MM.1S (cell line): ENCODE measurements around the gene TBX18.

Source experiments
- DNase-seq: peaks from one replicate; pipeline ENCODE4 v3.0.0-alpha.2; 2015
- H2AFZ ChIP-seq: fragments of 300-600 bp; sonication (generic); 2 replicates; pipeline ENCODE4 v1.6.0; 2016; ENCODE audit warnings: antibody characterized with exemption, low read length
- H3F3A ChIP-seq: fragments of 300-600 bp; sonication (generic); 2 replicates; pipeline ENCODE4 v1.6.1; 2016; ENCODE audit warnings: mild to moderate bottlenecking, antibody characterized with exemption, low read length, moderate library complexity, mixed read lengths; ENCODE audit not compliant: insufficient read depth
- H3K27ac ChIP-seq: fragments of 300-600 bp; sonication (generic); 2 replicates; pipeline ENCODE4 v1.5.1; 2016; ENCODE audit warnings: mild to moderate bottlenecking, low read length
- H3K27me3 ChIP-seq: fragments of 300-600 bp; sonication (generic); replicated peaks from 2 replicates; pipeline ENCODE4 v1.6.0; 2016; ENCODE audit warnings: low read length; ENCODE audit not compliant: insufficient read depth
- H3K36me3 ChIP-seq: fragments of 300-600 bp; sonication (generic); replicated peaks from 2 replicates; pipeline ENCODE4 v1.6.1; 2016; ENCODE audit warnings: mild to moderate bottlenecking, low read length, mixed read lengths; ENCODE audit not compliant: insufficient read depth
- H3K4me1 ChIP-seq: fragments of 300-600 bp; sonication (generic); 2 replicates; pipeline ENCODE4 v1.6.1; 2016; ENCODE audit warnings: low read length, mixed read lengths
- H3K4me2 ChIP-seq: fragments of 300-600 bp; sonication (generic); 2 replicates; pipeline ENCODE4 v1.6.0; 2016; ENCODE audit warnings: low read depth, low read length
- H3K4me3 ChIP-seq: fragments of 300-600 bp; sonication (generic); 2 replicates; pipeline ENCODE4 v1.5.1; 2016; ENCODE audit warnings: low read length, mixed read lengths
- H3K79me2 ChIP-seq: fragments of 300-600 bp; sonication (generic); 2 replicates; pipeline ENCODE4 v1.6.1; 2016; ENCODE audit warnings: mixed run types, low read length, mixed read lengths
- H3K9ac ChIP-seq: fragments of 300-600 bp; sonication (generic); 2 replicates; pipeline ENCODE4 v1.6.1; 2016; ENCODE audit warnings: low read length, mixed read lengths
- H3K9me2 ChIP-seq: fragments of 300-600 bp; sonication (generic); replicated peaks from 2 replicates; pipeline ENCODE4 v1.6.1; 2016; ENCODE audit warnings: mild to moderate bottlenecking, low read length, mixed read lengths; ENCODE audit not compliant: insufficient read depth
- H3K9me3 ChIP-seq: fragments of 300-600 bp; sonication (generic); replicated peaks from 2 replicates; pipeline ENCODE4 v1.6.1; 2016; ENCODE audit warnings: mild to moderate bottlenecking, low read length, mixed read lengths; ENCODE audit not compliant: insufficient read depth
- H4K20me1 ChIP-seq: fragments of 300-600 bp; sonication (generic); 2 replicates; pipeline ENCODE4 v1.6.1; 2016; ENCODE audit warnings: mild to moderate bottlenecking, low read length, moderate library complexity, mixed read lengths; ENCODE audit not compliant: insufficient read depth
- CTCF ChIP-seq: fragments of 300-600 bp; sonication (generic); IDR thresholded peaks from 2 replicates; pipeline ENCODE4 v1.5.1; 2016; ENCODE audit warnings: antibody characterized with exemption, low read length, mixed read lengths
- EZH2 ChIP-seq: fragments of 300-600 bp; sonication (generic); optimal IDR thresholded peaks from 2 replicates; pipeline ENCODE3; 2017; ENCODE audit warnings: low read depth, mild to moderate bottlenecking, antibody characterized with exemption, low read length, mixed read lengths
- EZH2phosphoT487 ChIP-seq: fragments of 300-600 bp; sonication (generic); IDR thresholded peaks from 2 replicates; pipeline ENCODE4 v1.6.1; 2018; ENCODE audit warnings: antibody characterized with exemption, low read length

The TBX18 gene

GRCh38 chr6:84707171-84707570 lies 57.2 kb downstream of the TBX18 start:
- H2AFZ ChIP-seq = no peak overlapping the region
- H3K9ac ChIP-seq = no peak overlapping the region
- no peak overlapping the region for H3K4me2 ChIP-seq
- H3K9me2 ChIP-seq = no peaks in the 10 kb centered on the region
- no peak overlapping the region for H3K27ac ChIP-seq
- H4K20me1 ChIP-seq = no peaks in the 10 kb centered on the region
- TF ChIP-seq CTCF (no peak), EZH2phosphoT487 (no peak), EZH2 (no peak)
- H3K79me2 ChIP-seq = no peaks in the 10 kb centered on the region
- H3K4me3 ChIP-seq = no peak overlapping the region
- H3K9me3 ChIP-seq = no peaks in the 10 kb centered on the region
- H3K36me3 ChIP-seq = no peaks in the 10 kb centered on the region
- no peaks in the 10 kb centered on the region for H3K27me3 ChIP-seq
- H3F3A ChIP-seq = no peaks in the 10 kb centered on the region
- DNase-seq = no peak
- no peaks in the 10 kb centered on the region for H3K4me1 ChIP-seq

- Histone ChIP-seq H3K36me3 (no peaks in the 10 kb centered on the region), H3K79me2 (no peaks in the 10 kb centered on the region), H3K4me2 (no peak overlapping the region), H3K27me3 (no peaks in the 10 kb centered on the region), H3K9ac (no peak overlapping the region), H4K20me1 (no peaks in the 10 kb centered on the region), H2AFZ (no peak overlapping the region), H3K4me1 (no peaks in the 10 kb centered on the region), H3F3A (no peaks in the 10 kb centered on the region), H3K9me2 (no peaks in the 10 kb centered on the region), H3K9me3 (no peaks in the 10 kb centered on the region), H3K4me3 (no peak overlapping the region), H3K27ac (no peak overlapping the region)
- no peak for DNase-seq
- TF ChIP-seq EZH2phosphoT487 (no peak), EZH2 (no peak), CTCF (no peak)
These were observed 68.2 kb downstream of the TBX18 start for GRCh38 chr6:84696166-84696565.

GRCh38 chr6:84691978-84692623 lies 72.3 kb downstream of the TBX18 start:
- no peak for DNase-seq
- no peaks in the 10 kb centered on the region for H3K9me2 ChIP-seq
- H3F3A ChIP-seq = no peaks in the 10 kb centered on the region
- no peaks in the 10 kb centered on the region for H3K79me2 ChIP-seq
- no peaks in the 10 kb centered on the region for H4K20me1 ChIP-seq
- H3K27ac ChIP-seq = no peak overlapping the region
- no peak for TF ChIP-seq EZH2
- no peak for TF ChIP-seq CTCF
- no peak for TF ChIP-seq EZH2phosphoT487
- H3K27me3 ChIP-seq = no peaks in the 10 kb centered on the region
- H3K36me3 ChIP-seq = no peaks in the 10 kb centered on the region
- no peaks in the 10 kb centered on the region for H3K4me1 ChIP-seq
- H3K9ac ChIP-seq = no peak overlapping the region
- no peak overlapping the region for H3K4me3 ChIP-seq
- H3K4me2 ChIP-seq = no peak overlapping the region
- H2AFZ ChIP-seq = no peak overlapping the region
- H3K9me3 ChIP-seq = no peaks in the 10 kb centered on the region
